Measurements from ENCODE around the gene FERMT3.

DNA sequence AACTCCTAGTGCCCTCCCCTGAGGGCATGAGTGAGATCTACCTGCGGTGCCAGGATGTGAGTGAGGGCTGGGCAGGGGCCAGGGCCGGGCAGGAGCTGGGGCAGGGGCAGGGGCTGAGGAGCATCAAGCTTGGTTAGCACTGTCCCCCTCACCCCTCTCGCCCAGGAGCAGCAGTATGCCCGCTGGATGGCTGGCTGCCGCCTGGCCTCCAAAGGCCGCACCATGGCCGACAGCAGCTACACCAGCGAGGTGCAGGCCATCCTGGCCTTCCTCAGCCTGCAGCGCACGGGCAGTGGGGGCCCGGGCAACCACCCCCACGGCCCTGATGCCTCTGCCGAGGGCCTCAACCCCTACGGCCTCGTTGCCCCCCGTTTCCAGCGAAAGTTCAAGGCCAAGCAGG is 13.8 kb downstream of the FERMT3 start:
- TF ChIP-seq, protein P1, sequence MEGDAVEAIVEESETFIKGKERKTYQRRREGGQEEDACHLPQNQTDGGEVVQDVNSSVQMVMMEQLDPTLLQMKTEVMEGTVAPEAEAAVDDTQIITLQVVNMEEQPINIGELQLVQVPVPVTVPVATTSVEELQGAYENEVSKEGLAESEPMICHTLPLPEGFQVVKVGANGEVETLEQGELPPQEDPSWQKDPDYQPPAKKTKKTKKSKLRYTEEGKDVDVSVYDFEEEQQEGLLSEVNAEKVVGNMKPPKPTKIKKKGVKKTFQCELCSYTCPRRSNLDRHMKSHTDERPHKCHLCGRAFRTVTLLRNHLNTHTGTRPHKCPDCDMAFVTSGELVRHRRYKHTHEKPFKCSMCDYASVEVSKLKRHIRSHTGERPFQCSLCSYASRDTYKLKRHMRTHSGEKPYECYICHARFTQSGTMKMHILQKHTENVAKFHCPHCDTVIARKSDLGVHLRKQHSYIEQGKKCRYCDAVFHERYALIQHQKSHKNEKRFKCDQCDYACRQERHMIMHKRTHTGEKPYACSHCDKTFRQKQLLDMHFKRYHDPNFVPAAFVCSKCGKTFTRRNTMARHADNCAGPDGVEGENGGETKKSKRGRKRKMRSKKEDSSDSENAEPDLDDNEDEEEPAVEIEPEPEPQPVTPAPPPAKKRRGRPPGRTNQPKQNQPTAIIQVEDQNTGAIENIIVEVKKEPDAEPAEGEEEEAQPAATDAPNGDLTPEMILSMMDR (IDR thresholded peaks at IDR 0.05) = no peak
- TF ChIP-seq, protein P2, sequence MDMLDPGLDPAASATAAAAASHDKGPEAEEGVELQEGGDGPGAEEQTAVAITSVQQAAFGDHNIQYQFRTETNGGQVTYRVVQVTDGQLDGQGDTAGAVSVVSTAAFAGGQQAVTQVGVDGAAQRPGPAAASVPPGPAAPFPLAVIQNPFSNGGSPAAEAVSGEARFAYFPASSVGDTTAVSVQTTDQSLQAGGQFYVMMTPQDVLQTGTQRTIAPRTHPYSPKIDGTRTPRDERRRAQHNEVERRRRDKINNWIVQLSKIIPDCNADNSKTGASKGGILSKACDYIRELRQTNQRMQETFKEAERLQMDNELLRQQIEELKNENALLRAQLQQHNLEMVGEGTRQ (IDR thresholded peaks at IDR 0.05; ENCODE audit: borderline replicate concordance, low read depth, low read length) = no peak
- TF ChIP-seq EZH2phosphoT487 (IDR thresholded peaks at IDR 0.05; ENCODE audit: borderline replicate concordance, low read depth) = no peak
- no peak for TF ChIP-seq YY1 (IDR thresholded peaks at IDR 0.05; ENCODE audit: low read depth)
- no peak for TF ChIP-seq RAD21 (IDR thresholded peaks at IDR 0.05; ENCODE audit: low read length)
- no peak for TF ChIP-seq SMC3 (IDR thresholded peaks at IDR 0.05; ENCODE audit: low read depth, low read length)
- no peak for TF ChIP-seq GATA2 (CRISPR knock-in tag; IDR thresholded peaks at IDR 0.05)

Measured in SK-N-SH (cell line).